GM11168 (cell line): ENCODE data around the gene ATOH8.

Experiments
- in situ Hi-C: fragments of 300-500 bp; cut with MboI; formaldehyde crosslinking; loops from one replicate; pipeline ENCODE4 v1.12.0; 2022; ENCODE audit warnings: low sequenced_read_pairs; ENCODE audit not compliant: unreplicated experiment

Gene ATOH8

GRCh38 chr2:85780316-85781012, 26.7 kb downstream of the ATOH8 start:
- in situ Hi-C loops, result no loop called here

- in situ Hi-C loops, result no loop called here
Measured at GRCh38 chr2:85781013-85781332, 27.2 kb downstream of the ATOH8 start.

GRCh38 chr2:85783796-85784195, 30.0 kb downstream of the ATOH8 start:
- in situ Hi-C loops, result no loop called here

GRCh38 chr2:85784474-85784986, 30.7 kb downstream of the ATOH8 start:
- in situ Hi-C loops, result no loop called here

- in situ Hi-C loops, result no loop called here
Measured at GRCh38 chr2:85785027-85785822, 31.4 kb downstream of the ATOH8 start.

- in situ Hi-C loops, result no loop called here
Measured at GRCh38 chr2:85785871-85786270, 32.1 kb downstream of the ATOH8 start.

- in situ Hi-C loops, result no loop called here
Measured at GRCh38 chr2:85786444-85786843, 32.7 kb downstream of the ATOH8 start.

- in situ Hi-C loops, result no loop called here
Measured at GRCh38 chr2:85786865-85787264, 33.1 kb downstream of the ATOH8 start.

GRCh38 chr2:85787282-85787980, 33.6 kb downstream of the ATOH8 start:
- in situ Hi-C loops, result no loop called here

- in situ Hi-C loops, result no loop called here
Measured at GRCh38 chr2:85787981-85788340, 34.2 kb downstream of the ATOH8 start.

- in situ Hi-C loops, result no loop called here
Measured at GRCh38 chr2:85788603-85789002, 34.8 kb downstream of the ATOH8 start.

- in situ Hi-C loops, result no loop called here
Measured at GRCh38 chr2:85789271-85789670, 35.5 kb downstream of the ATOH8 start.

GRCh38 chr2:85790032-85790431, 36.2 kb downstream of the ATOH8 start:
- in situ Hi-C loops, result no loop called here

- in situ Hi-C loops, result no loop called here
Measured at GRCh38 chr2:85790499-85791188, 36.9 kb downstream of the ATOH8 start.

GRCh38 chr2:85791704-85792565, 38.1 kb downstream of the ATOH8 start:
- in situ Hi-C loops, result no loop called here

GRCh38 chr2:85792783-85793441, 39.1 kb downstream of the ATOH8 start:
- in situ Hi-C loops, result no loop called here

GRCh38 chr2:85793584-85793983, 39.8 kb downstream of the ATOH8 start:
- in situ Hi-C loops, result no loop called here

- in situ Hi-C loops, result no loop called here
Measured at GRCh38 chr2:85794038-85794441, 40.2 kb downstream of the ATOH8 start.

GRCh38 chr2:85794491-85795121, 40.8 kb downstream of the ATOH8 start:
- in situ Hi-C loops, result no loop called here
